Measurements from ENCODE around the gene CRBN. TPM values are rescaled to one million over a fixed set of nuclear protein-coding genes. Genes with fewer than 3 reads are reported as not detected.

Gene CRBN
- total and polyA plus RNA-seq, 9 of the 15 experiments (the other 6 are each of a cell fraction or from before 2014, with no cell fraction given): 40.8 to 331 (median 57.4) TPM

DNA sequence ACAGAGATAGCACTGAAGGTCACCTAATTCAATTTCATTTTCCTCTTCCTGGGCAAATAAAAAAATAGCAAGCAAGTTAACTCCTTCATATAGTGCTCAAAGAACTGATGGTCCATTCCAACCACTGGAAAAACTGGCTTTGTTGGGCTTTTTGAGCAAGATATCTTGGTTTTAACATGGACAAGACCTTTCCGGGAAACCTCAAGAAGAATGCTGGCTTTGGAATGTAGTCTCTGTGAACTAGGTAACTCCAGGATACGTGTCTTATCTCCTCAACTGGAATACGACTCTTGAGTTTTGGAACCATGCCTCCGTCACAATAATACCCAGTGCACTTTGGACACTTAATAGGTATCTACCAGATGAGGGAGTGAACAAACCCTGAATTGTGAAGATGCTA lies 36.9 kb upstream of the CRBN start (continued):
- TF ChIP-seq, protein P1, sequence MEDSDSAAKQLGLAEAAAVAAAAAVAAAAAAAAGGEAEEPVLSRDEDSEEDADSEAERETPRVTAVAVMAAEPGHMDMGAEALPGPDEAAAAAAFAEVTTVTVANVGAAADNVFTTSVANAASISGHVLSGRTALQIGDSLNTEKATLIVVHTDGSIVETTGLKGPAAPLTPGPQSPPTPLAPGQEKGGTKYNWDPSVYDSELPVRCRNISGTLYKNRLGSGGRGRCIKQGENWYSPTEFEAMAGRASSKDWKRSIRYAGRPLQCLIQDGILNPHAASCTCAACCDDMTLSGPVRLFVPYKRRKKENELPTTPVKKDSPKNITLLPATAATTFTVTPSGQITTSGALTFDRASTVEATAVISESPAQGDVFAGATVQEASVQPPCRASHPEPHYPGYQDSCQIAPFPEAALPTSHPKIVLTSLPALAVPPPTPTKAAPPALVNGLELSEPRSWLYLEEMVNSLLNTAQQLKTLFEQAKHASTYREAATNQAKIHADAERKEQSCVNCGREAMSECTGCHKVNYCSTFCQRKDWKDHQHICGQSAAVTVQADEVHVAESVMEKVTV (CRISPR knock-in tag; IDR thresholded peaks at IDR 0.05): no peak
- TF ChIP-seq ZNF668 (CRISPR knock-in tag; IDR thresholded peaks at IDR 0.05): no peak
- no peak for TF ChIP-seq MECOM (CRISPR knock-in tag; IDR thresholded peaks at IDR 0.05)
- TF ChIP-seq MAFF (IDR thresholded peaks at IDR 0.05; ENCODE audit: low read length): no peak
- no peak for TF ChIP-seq ZNF184 (CRISPR knock-in tag; IDR thresholded peaks at IDR 0.05)
- TF ChIP-seq, protein P2, sequence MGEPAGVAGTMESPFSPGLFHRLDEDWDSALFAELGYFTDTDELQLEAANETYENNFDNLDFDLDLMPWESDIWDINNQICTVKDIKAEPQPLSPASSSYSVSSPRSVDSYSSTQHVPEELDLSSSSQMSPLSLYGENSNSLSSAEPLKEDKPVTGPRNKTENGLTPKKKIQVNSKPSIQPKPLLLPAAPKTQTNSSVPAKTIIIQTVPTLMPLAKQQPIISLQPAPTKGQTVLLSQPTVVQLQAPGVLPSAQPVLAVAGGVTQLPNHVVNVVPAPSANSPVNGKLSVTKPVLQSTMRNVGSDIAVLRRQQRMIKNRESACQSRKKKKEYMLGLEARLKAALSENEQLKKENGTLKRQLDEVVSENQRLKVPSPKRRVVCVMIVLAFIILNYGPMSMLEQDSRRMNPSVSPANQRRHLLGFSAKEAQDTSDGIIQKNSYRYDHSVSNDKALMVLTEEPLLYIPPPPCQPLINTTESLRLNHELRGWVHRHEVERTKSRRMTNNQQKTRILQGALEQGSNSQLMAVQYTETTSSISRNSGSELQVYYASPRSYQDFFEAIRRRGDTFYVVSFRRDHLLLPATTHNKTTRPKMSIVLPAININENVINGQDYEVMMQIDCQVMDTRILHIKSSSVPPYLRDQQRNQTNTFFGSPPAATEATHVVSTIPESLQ (CRISPR knock-in tag; IDR thresholded peaks at IDR 0.05): no peak

DNA sequence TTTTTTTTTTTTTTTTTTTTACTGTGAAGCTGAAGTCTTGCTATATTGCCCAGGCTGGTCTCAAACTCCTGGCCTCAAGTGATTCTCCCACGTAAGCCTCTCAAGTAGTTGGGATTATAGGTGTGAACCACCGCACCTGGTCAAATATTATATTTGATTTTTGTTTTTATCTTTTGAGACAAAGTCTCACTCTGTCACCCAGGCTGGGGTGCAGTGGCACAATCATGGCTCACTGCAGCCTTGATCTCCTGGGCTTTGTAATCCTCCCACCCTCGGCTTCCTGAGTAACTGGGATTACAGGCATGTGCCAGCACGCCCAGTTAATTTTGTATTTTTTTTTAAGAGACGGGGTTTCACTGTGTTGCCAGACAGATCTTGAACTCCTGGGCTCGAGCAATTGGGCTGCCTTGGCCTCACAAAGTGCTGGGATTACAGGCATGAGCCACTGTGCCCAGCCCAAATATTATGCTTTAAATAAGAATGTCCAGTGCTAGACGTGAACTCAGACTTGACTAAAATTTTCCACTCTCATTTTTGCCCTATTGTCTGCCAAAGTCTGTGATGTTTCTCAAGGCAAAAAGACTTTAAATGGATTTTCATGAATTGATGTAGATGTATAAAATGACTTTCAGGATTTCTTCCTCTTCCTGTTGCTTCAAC lies 33.4 kb upstream of the CRBN start:
- POLR2A ChIA-PET: no interaction called here
- in situ Hi-C loops (cut with MboI) (no loop called here), intact Hi-C loops (cut with micrococcal nuclease) (no loop called here)
- Histone ChIP-seq H3K79me2 (ENCODE audit: control insufficient read depth, insufficient read depth, low read length) (no peaks in the 10 kb centered on the region), H3K9ac (ENCODE audit: insufficient read depth in 1 of 2, low read depth in 2 of 2, low read length in 2 of 2) (no peak overlapping the region), H4K20me1 (replicated peaks; ENCODE audit: control insufficient read depth, insufficient read depth, low read length) (no peaks in the 10 kb centered on the region), H3K9me1 (ENCODE audit: control insufficient read depth, insufficient read depth, low read length) (no peaks in the 10 kb centered on the region), H3K27me3 (ENCODE audit: control insufficient read depth in 2 of 2, insufficient read depth in 2 of 2, low read length in 2 of 2) (no peaks in the 10 kb centered on the region), H3K4me1 (replicated peaks in 1 of 2; ENCODE audit: control insufficient read depth in 2 of 2, insufficient read depth in 2 of 2, low read length in 2 of 2) (no peaks in the 10 kb centered on the region), H3K36me3 (ENCODE audit: control insufficient read depth, insufficient read depth, low read length) (no peaks in the 10 kb centered on the region), H3K4me3 (no peak overlapping the region), H3K4me2 (ENCODE audit: insufficient read depth, low read length) (no peak overlapping the region), H3K9me3 (replicated peaks; ENCODE audit: control insufficient read depth, insufficient read depth, low read depth, low read length) (no peaks in the 10 kb centered on the region), H3K27ac (ENCODE audit: extremely low read depth, low read depth, low read length) (no peak overlapping the region), H2AFZ (ENCODE audit: low read depth, low read length) (no peak overlapping the region)
- CTCF ChIA-PET (ENCODE audit: low intra/inter-chr PET ratio): no interaction called here
- WGBS (ENCODE audit: insufficient coverage, low coverage, missing lambda C conversion rate): 0% methylated on average over 7 of the region's 7 CpGs
- no peak for DNase-seq (ENCODE audit: extremely low read depth in 1 of 4, low spot score in 3 of 4)
- no peak for FAIRE-seq
- no TSS peak for BruUV-seq (replicated peaks)
- ATAC-seq: no peak
- TF ChIP-seq, protein P3, sequence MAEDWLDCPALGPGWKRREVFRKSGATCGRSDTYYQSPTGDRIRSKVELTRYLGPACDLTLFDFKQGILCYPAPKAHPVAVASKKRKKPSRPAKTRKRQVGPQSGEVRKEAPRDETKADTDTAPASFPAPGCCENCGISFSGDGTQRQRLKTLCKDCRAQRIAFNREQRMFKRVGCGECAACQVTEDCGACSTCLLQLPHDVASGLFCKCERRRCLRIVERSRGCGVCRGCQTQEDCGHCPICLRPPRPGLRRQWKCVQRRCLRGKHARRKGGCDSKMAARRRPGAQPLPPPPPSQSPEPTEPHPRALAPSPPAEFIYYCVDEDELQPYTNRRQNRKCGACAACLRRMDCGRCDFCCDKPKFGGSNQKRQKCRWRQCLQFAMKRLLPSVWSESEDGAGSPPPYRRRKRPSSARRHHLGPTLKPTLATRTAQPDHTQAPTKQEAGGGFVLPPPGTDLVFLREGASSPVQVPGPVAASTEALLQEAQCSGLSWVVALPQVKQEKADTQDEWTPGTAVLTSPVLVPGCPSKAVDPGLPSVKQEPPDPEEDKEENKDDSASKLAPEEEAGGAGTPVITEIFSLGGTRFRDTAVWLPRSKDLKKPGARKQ (CRISPR knock-in tag; IDR thresholded peaks at IDR 0.05): no peak
- TF ChIP-seq ZNF217 (CRISPR knock-in tag; IDR thresholded peaks at IDR 0.05) (no peak), L3MBTL2 (IDR thresholded peaks at IDR 0.05) (no peak), TGIF2 (CRISPR knock-in tag; IDR thresholded peaks at IDR 0.05) (no peak), RNF2 (IDR thresholded peaks at IDR 0.05) (no peak), POLR2A (conservative IDR thresholded peaks at IDR 0.05) (no peak), CEBPG (CRISPR knock-in tag; IDR thresholded peaks at IDR 0.05) (no peak), CEBPG (tag; conservative IDR thresholded peaks at IDR 0.05 in 1 of 2, IDR thresholded peaks at IDR 0.05 in 1 of 2) (no peak)
- TF ChIP-seq, protein P4, sequence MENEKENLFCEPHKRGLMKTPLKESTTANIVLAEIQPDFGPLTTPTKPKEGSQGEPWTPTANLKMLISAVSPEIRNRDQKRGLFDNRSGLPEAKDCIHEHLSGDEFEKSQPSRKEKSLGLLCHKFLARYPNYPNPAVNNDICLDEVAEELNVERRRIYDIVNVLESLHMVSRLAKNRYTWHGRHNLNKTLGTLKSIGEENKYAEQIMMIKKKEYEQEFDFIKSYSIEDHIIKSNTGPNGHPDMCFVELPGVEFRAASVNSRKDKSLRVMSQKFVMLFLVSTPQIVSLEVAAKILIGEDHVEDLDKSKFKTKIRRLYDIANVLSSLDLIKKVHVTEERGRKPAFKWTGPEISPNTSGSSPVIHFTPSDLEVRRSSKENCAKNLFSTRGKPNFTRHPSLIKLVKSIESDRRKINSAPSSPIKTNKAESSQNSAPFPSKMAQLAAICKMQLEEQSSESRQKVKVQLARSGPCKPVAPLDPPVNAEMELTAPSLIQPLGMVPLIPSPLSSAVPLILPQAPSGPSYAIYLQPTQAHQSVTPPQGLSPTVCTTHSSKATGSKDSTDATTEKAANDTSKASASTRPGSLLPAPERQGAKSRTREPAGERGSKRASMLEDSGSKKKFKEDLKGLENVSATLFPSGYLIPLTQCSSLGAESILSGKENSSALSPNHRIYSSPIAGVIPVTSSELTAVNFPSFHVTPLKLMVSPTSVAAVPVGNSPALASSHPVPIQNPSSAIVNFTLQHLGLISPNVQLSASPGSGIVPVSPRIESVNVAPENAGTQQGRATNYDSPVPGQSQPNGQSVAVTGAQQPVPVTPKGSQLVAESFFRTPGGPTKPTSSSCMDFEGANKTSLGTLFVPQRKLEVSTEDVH (IDR thresholded peaks at IDR 0.05; ENCODE audit: low read depth, partially characterized antibody): no peak

Measured in K562 (cell line).